Liver (tissue), 9 donors: ENCODE data around the gene CFAP410. TPM values are rescaled to one million over a fixed set of nuclear protein-coding genes. Genes with fewer than 3 reads are reported as not detected.

ENCODE experiments used
- DNase-seq: peaks from one replicate; pipeline ENCODE4 v3.0.0-alpha.2; 2017; ENCODE audit warnings: low spot score
- H3K27ac ChIP-seq, 2 donors: one replicate each; pipeline ENCODE4 v1.7.0; 2013; ENCODE audit warnings: inconsistent platforms in 2 of 2, low read length in 2 of 2, control low read depth in 1 of 2, low read depth in 1 of 2, mild to moderate bottlenecking in 1 of 2
- H3K27me3 ChIP-seq, 4 donors: one replicate each; pipeline versions ENCODE4 v1.6.1 to v1.7.0; 2013; ENCODE audit warnings: low read length in 3 of 4, inconsistent platforms in 1 of 4, mild to moderate bottlenecking in 1 of 4, moderate library complexity in 1 of 4; ENCODE audit not compliant: control insufficient read depth in 4 of 4, insufficient read depth in 4 of 4
- H3K36me3 ChIP-seq, 4 donors: one replicate each; pipeline versions ENCODE4 v1.6.1 to v1.7.0; 2013; ENCODE audit warnings: low read length in 3 of 4, mild to moderate bottlenecking in 3 of 4, low read depth in 1 of 4, moderate library complexity in 1 of 4; ENCODE audit not compliant: control insufficient read depth in 4 of 4, insufficient read depth in 3 of 4
- H3K4me1 ChIP-seq, 4 donors: one replicate each; pipeline versions ENCODE4 v1.6.1 to v1.7.0; 2013; ENCODE audit warnings: low read length in 3 of 4, mild to moderate bottlenecking in 3 of 4, moderate library complexity in 1 of 4; ENCODE audit not compliant: control insufficient read depth in 4 of 4, insufficient read depth in 4 of 4
- H3K4me3 ChIP-seq, 3 donors: one replicate each; pipeline versions ENCODE4 v1.6.1 to v1.7.0; 2013; ENCODE audit warnings: low read length in 3 of 3, control low read depth in 1 of 3, low read depth in 1 of 3, mild to moderate bottlenecking in 1 of 3
- H3K9ac ChIP-seq, 2 donors: one replicate each; pipeline ENCODE4 v1.7.0; 2013; ENCODE audit warnings: low read length in 2 of 2, mild to moderate bottlenecking in 2 of 2, moderate library complexity in 2 of 2, control low read depth in 1 of 2, low read depth in 1 of 2
- H3K9me3 ChIP-seq, 4 donors: one replicate each; pipeline versions ENCODE4 v1.6.1 to v1.7.0; 2013; ENCODE audit warnings: low read length in 3 of 4; ENCODE audit not compliant: control insufficient read depth in 4 of 4
- FOXA2 ChIP-seq: IDR thresholded peaks from 2 replicates; pipeline ENCODE4 v1.6.1; 2016; ENCODE audit warnings: antibody characterized with exemption
- HNF4A ChIP-seq, 2 donors: conservative IDR thresholded peaks; 2 replicates each; pipeline ENCODE4 v1.6.1; 2016; ENCODE audit warnings: antibody characterized with exemption in 2 of 2, mild to moderate bottlenecking in 2 of 2
- HNF4G ChIP-seq: IDR thresholded peaks from 2 replicates; pipeline ENCODE4 v1.6.1; 2016; ENCODE audit warnings: antibody characterized with exemption
- JUND ChIP-seq, 2 donors: IDR thresholded peaks; 2 replicates each; pipeline ENCODE4 v1.6.1; 2016; ENCODE audit warnings: antibody characterized with exemption in 2 of 2
- NR2F2 ChIP-seq: IDR thresholded peaks from 2 replicates; pipeline ENCODE4 v1.6.1; 2016; ENCODE audit warnings: antibody characterized with exemption
- RAD21 ChIP-seq, 2 donors: IDR thresholded peaks; 2 replicates each; pipeline ENCODE4 v1.6.1; 2016; ENCODE audit warnings: antibody characterized with exemption in 2 of 2, mild to moderate bottlenecking in 2 of 2
- RXRA ChIP-seq, 2 donors: IDR thresholded peaks; 2 replicates each; pipeline ENCODE4 v1.6.1; 2017 to 2018; ENCODE audit warnings: antibody characterized with exemption in 2 of 2, mild to moderate bottlenecking in 1 of 2
- SP1 ChIP-seq: IDR thresholded peaks from 2 replicates; pipeline ENCODE4 v1.6.1; 2018; ENCODE audit warnings: antibody characterized with exemption, mild to moderate bottlenecking
- TAF1 ChIP-seq: conservative IDR thresholded peaks from 2 replicates; pipeline ENCODE4 v1.6.1; 2016; ENCODE audit warnings: antibody characterized with exemption, mild to moderate bottlenecking
- YY1 ChIP-seq: IDR thresholded peaks from 2 replicates; pipeline ENCODE4 v1.6.1; 2016; ENCODE audit warnings: antibody characterized with exemption, mild to moderate bottlenecking
- WGBS: extraction: QIAGEN DNeasy Blood & Tissue Kit; methylation state at CpG from one replicate; pipeline ENCODE4 v1.1.7; 2013; 5-methylcytosine and 5-hydroxymethylcytosine counted together
- polyA plus RNA-seq, 2 donors: library from polyadenylated mRNA; stranded (reverse) in 1 of 2; unstranded in 1 of 2; fragments of 200-250 nt in 1 of 2; fragments of >200 nt in 1 of 2; fragmentation: Nextera tagmentation in 1 of 2; extraction: Ambion mirVana in 1 of 2; gene quantifications; one replicate each; pipeline versions ENCODE4 v1.2.1 to v1.2.3, GENCODE V29; 2013 to 2015
- total RNA-seq, 2 donors: library from RNA; depleted of rRNA; stranded (reverse); fragments of >200 nt; gene quantifications; one replicate each; pipeline ENCODE4 v1.2.3, GENCODE V29; 2014
- TF ChIP-seq, protein P1 (sequence below): IDR thresholded peaks from 2 replicates; pipeline ENCODE4 v1.6.1; 2016; ENCODE audit warnings: antibody characterized with exemption, mild to moderate bottlenecking
- TF ChIP-seq, protein P2 (sequence below): fragments of 150-350 bp; IDR thresholded peaks from 2 replicates; pipeline ENCODE4 v1.5.1; 2017; ENCODE audit warnings: improper control_type of control experiment, low read depth, low read length; ENCODE audit not compliant: missing input control
- TF ChIP-seq, protein P3 (sequence below): IDR thresholded peaks from 2 replicates; pipeline ENCODE4 v1.6.1; 2016; ENCODE audit warnings: antibody characterized with exemption
- TF ChIP-seq, protein P4 (sequence below): IDR thresholded peaks from 2 replicates; pipeline ENCODE4 v1.6.1; 2016; ENCODE audit warnings: antibody characterized with exemption
- donor health status: healthy.
- donor health status: healthy.
- donor health status: healthy.
- donor health status: healthy.
- donor health status: healthy.

The CFAP410 gene
- total and polyA plus RNA-seq, 4 donors, result 7.9 to 16.3 (median 12.3) TPM

DNA sequence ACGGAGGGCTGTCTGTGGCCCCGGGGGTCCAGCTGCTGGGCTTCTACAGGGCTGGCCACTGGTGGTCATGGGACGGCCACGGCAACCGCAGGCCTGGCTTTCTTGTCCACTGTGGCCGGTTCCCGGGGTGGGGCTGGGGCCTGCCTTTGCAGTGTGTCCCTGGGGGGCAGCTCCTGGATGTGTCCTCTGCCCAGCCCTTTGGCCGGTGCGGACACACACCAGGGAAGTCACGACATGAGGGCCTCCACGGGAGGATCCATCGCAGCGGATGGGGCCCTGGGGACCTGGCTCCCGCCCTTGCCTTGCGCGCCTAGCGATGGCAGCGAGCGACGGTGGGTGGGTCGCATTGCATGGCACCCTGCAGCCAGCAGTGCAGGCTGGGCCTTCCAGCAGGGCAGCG, 21.3 kb downstream of the CFAP410 start:
- WGBS, result 98% methylated on average over 22 of the region's 22 CpGs
- no peak for DNase-seq
- H3K4me1 ChIP-seq, result no peaks in the 10 kb centered on the region
- no peak overlapping the region for H3K9ac ChIP-seq
- no peak for TF ChIP-seq FOXA2
- TF ChIP-seq, protein P1, sequence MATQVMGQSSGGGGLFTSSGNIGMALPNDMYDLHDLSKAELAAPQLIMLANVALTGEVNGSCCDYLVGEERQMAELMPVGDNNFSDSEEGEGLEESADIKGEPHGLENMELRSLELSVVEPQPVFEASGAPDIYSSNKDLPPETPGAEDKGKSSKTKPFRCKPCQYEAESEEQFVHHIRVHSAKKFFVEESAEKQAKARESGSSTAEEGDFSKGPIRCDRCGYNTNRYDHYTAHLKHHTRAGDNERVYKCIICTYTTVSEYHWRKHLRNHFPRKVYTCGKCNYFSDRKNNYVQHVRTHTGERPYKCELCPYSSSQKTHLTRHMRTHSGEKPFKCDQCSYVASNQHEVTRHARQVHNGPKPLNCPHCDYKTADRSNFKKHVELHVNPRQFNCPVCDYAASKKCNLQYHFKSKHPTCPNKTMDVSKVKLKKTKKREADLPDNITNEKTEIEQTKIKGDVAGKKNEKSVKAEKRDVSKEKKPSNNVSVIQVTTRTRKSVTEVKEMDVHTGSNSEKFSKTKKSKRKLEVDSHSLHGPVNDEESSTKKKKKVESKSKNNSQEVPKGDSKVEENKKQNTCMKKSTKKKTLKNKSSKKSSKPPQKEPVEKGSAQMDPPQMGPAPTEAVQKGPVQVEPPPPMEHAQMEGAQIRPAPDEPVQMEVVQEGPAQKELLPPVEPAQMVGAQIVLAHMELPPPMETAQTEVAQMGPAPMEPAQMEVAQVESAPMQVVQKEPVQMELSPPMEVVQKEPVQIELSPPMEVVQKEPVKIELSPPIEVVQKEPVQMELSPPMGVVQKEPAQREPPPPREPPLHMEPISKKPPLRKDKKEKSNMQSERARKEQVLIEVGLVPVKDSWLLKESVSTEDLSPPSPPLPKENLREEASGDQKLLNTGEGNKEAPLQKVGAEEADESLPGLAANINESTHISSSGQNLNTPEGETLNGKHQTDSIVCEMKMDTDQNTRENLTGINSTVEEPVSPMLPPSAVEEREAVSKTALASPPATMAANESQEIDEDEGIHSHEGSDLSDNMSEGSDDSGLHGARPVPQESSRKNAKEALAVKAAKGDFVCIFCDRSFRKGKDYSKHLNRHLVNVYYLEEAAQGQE, result no peak
- TF ChIP-seq TAF1, result no peak
- H3K9me3 ChIP-seq, result no peaks in the 10 kb centered on the region
- no peak overlapping the region for H3K4me3 ChIP-seq
- H3K36me3 ChIP-seq, result peaks cover 5 to 66% (median 22%) of the 10 kb centered on the region in 4 donors
- no peaks in the 10 kb centered on the region for H3K27me3 ChIP-seq
- H3K27ac ChIP-seq, result no peak overlapping the region

DNA sequence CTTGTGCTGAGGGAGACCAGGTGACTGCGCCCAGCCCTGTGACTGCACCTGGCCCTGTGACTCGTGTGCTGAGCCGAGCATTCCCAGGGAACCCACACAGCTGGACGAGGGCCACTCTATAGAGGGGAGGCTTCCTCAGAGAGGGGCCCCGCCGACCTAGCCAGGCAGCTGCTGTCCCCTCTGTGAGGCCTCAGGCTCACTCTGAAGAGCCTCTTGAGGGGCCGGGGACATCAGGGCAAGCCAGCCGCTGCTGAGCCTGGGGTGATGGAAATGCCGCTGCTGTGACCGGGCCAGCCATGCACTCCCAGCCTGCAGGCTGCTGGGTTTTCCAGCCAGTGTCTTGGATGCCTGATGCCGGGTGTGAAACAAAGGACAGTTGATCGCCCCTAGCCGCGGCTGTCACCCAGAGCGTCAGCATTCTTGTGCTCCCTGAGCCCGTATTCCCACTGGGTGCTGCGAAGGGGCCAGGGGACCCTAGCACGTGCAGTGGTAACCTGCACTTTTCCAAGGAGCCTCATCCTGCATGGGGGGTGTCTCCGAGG, 21.9 kb downstream of the CFAP410 start:
- H3K4me3 ChIP-seq, result no peak overlapping the region
- no peaks in the 10 kb centered on the region for H3K9me3 ChIP-seq
- H3K9ac ChIP-seq, result no peak overlapping the region
- no peak overlapping the region for H3K27ac ChIP-seq
- peaks cover 6 to 70% (median 19%) of the 10 kb centered on the region in 4 donors for H3K36me3 ChIP-seq
- 95% methylated on average over 19 of the region's 19 CpGs for WGBS
- H3K4me1 ChIP-seq, result no peaks in the 10 kb centered on the region
- TF ChIP-seq JUND (IDR thresholded peaks at IDR 0.05) (no peak), YY1 (no peak), HNF4A (conservative IDR thresholded peaks at IDR 0.05) (no peak), RXRA (IDR thresholded peaks at IDR 0.05) (no peak), SP1 (no peak), NR2F2 (no peak), FOXA2 (no peak), HNF4G (no peak), RAD21 (IDR thresholded peaks at IDR 0.05) (no peak)
- TF ChIP-seq, protein P2, sequence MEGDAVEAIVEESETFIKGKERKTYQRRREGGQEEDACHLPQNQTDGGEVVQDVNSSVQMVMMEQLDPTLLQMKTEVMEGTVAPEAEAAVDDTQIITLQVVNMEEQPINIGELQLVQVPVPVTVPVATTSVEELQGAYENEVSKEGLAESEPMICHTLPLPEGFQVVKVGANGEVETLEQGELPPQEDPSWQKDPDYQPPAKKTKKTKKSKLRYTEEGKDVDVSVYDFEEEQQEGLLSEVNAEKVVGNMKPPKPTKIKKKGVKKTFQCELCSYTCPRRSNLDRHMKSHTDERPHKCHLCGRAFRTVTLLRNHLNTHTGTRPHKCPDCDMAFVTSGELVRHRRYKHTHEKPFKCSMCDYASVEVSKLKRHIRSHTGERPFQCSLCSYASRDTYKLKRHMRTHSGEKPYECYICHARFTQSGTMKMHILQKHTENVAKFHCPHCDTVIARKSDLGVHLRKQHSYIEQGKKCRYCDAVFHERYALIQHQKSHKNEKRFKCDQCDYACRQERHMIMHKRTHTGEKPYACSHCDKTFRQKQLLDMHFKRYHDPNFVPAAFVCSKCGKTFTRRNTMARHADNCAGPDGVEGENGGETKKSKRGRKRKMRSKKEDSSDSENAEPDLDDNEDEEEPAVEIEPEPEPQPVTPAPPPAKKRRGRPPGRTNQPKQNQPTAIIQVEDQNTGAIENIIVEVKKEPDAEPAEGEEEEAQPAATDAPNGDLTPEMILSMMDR, result no peak
- TF ChIP-seq, protein P3, sequence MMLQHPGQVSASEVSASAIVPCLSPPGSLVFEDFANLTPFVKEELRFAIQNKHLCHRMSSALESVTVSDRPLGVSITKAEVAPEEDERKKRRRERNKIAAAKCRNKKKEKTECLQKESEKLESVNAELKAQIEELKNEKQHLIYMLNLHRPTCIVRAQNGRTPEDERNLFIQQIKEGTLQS, result no peak
- TF ChIP-seq, protein P4, sequence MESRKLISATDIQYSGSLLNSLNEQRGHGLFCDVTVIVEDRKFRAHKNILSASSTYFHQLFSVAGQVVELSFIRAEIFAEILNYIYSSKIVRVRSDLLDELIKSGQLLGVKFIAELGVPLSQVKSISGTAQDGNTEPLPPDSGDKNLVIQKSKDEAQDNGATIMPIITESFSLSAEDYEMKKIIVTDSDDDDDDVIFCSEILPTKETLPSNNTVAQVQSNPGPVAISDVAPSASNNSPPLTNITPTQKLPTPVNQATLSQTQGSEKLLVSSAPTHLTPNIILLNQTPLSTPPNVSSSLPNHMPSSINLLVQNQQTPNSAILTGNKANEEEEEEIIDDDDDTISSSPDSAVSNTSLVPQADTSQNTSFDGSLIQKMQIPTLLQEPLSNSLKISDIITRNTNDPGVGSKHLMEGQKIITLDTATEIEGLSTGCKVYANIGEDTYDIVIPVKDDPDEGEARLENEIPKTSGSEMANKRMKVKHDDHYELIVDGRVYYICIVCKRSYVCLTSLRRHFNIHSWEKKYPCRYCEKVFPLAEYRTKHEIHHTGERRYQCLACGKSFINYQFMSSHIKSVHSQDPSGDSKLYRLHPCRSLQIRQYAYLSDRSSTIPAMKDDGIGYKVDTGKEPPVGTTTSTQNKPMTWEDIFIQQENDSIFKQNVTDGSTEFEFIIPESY, result no peak
- TF ChIP-seq, protein P1, result no peak
- DNase-seq, result no peak
- no peaks in the 10 kb centered on the region for H3K27me3 ChIP-seq
